ENCODE measurements around the gene TSPAN17. TPM values are rescaled to one million over a fixed set of nuclear protein-coding genes. Genes with fewer than 3 reads are reported as not detected.
"Not testable (repeated sequence)": the region's sequence is repeated elsewhere in the genome, so short reads cannot be mapped to it uniquely, and the experiment has no call there.

TSPAN17 gene
- total RNA-seq, 1 experiment from 2014 or later = 96.3 TPM

- in situ Hi-C loops (cut with HindIII; ENCODE audit: low sequenced_read_pairs) = no loop called here
- no peak for DNase-seq (ENCODE audit: low spot score)
Measured at GRCh38 chr5:176694631-176695030, 47.3 kb downstream of the TSPAN17 start.

- in situ Hi-C loops (cut with HindIII; ENCODE audit: low sequenced_read_pairs) = no loop called here
- peak; percentile 38 for DNase-seq (ENCODE audit: low spot score)
Measured at GRCh38 chr5:176695073-176695472, 47.8 kb downstream of the TSPAN17 start.

- no peak for DNase-seq (ENCODE audit: low spot score)
- in situ Hi-C loops (cut with HindIII; ENCODE audit: low sequenced_read_pairs) = no loop called here
Measured at GRCh38 chr5:176697267-176697933, 50.1 kb downstream of the TSPAN17 start.

DNA sequence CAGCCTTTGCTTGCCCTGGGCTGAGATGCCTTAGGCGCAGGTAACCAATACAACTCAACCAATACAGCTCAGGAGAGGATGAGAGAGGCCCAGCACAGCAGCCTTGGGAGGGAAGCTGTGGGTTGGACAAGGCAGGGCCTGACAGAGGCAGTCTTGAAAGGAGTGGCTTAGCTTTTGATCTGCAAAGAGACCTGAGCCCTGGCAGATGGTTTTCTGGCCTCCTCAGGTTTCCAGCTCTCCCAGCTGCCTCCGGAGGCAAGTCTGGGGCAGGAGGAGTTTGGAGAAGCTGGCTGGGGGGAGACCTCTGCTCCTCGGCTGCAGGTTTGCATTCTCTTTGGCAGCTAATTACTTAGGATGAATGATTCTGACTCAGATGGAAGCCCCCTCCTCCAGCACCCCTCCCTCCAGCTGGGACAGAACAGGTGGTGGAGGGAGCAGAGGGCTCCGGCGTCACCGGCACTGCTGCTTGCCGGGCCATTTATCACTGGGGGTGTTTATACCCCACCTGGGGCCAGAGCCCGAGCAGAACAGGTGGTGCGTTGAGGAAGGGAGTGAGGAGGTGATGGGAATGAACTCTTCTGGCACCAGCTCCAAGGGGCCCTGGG, 50.8 kb downstream of the TSPAN17 start:
- DNase-seq (ENCODE audit: low spot score) = no peak
- in situ Hi-C loops (cut with HindIII; ENCODE audit: low sequenced_read_pairs) = no loop called here

DNA sequence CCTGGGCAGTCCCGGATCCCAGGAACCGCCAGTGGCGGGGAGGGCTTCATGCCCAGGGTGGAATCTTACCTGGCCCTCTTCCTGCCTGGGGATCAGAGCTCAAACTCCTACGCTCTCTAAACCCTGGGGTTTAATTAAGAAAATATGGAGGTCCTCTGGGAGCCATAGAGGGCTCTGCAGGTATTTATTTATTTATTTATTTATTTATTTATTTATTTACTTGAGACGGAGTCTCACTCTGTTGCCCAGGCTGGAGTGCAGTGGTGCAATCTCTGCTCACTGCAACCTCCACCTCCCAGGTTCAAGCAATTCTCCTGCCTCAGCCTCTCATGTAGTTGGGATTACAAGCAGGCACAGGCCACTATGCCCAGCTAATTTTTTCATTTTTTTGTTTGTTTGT, 52.2 kb downstream of the TSPAN17 start:
- DNase-seq (ENCODE audit: low spot score); in situ Hi-C loops (cut with HindIII; ENCODE audit: low sequenced_read_pairs): not testable (repeated sequence)

DNA sequence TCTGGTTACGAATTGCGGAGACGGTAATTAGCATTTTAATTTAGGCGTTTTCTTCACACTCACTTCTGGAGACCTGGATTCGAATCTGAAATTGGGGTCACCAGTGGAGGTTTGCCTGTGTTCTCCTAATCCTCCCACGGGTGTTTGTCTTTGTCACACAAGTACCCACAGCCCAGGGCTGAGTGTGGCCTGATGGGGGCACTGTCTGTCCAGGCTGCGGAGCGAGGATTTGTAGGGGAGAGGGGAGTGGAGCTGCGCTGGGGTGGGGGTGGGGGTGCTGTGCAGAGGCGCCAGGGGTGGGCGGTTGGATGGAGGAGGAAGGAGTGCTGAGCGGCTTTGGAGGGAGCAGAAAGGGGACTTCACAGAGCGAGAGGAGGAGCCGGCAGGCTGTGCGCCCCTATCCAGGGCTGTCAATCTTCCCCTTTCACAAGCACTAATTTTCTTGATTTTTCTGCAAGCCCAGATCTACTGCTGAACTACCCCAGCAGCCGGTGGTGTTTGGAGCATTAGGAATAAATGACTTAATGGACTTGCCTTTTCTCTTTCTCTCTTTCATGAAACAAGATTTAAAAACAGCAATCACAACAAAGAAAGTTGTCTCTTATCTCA, 53.1 kb downstream of the TSPAN17 start:
- in situ Hi-C loops (cut with HindIII; ENCODE audit: low sequenced_read_pairs) = no loop called here
- DNase-seq (ENCODE audit: low spot score) = no peak

- DNase-seq (ENCODE audit: low spot score) = no peak
- in situ Hi-C loops (cut with HindIII; ENCODE audit: low sequenced_read_pairs) = no loop called here
Measured at GRCh38 chr5:176702671-176703641, 55.7 kb downstream of the TSPAN17 start.

GRCh38 chr5:176703857-176704256, 56.6 kb downstream of the TSPAN17 start:
- DNase-seq (ENCODE audit: low spot score) = no peak

DNA sequence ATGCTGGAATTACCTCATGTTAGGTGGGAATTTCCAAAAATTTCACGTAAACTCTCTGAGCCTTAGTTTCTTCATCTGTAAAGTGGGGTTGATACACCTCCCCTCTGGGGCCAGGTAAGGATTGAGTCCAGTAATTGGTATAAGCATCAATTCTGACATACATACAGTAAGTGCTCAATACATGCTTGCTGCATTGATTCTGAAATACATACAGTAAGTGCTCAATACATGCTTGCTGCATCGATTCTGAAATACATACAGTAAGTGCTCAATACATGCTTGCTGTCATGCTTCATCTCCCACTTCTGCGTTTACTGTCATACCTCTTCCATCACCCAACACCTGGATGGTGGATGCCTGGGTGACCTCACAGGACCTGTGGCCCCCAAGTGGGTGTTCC, 57.1 kb downstream of the TSPAN17 start:
- DNase-seq (ENCODE audit: low spot score) = no peak
- in situ Hi-C loops (cut with HindIII; ENCODE audit: low sequenced_read_pairs) = no loop called here

More at GRCh38 chr5:176703857-176704256, 56.6 kb downstream of the TSPAN17 start:
- in situ Hi-C loops (cut with HindIII; ENCODE audit: low sequenced_read_pairs) = no loop called here

- in situ Hi-C loops (cut with HindIII; ENCODE audit: low sequenced_read_pairs) = no loop called here
- no peak for DNase-seq (ENCODE audit: low spot score)
Measured at GRCh38 chr5:176704817-176705216, 57.5 kb downstream of the TSPAN17 start.

Other genes starting within 250 kb of the TSPAN17 start
- 163 and 179 TPM in 2 replicates for gene CLTB, start 230.9 kb upstream of the TSPAN17 start, total RNA-seq (2014; rRNA removed; shearing (Covaris generic))
- 24.9 and 29.4 TPM in 2 replicates for gene FAF2, start 199.1 kb upstream of the TSPAN17 start, total RNA-seq (2014; rRNA removed; shearing (Covaris generic))
- gene RNF44, start 110.1 kb upstream of the TSPAN17 start, total RNA-seq (2014; rRNA removed; shearing (Covaris generic)) = 4.0 and 6.7 TPM in 2 replicates
- not detected in 2 replicates for gene CDHR2, start 98.1 kb upstream of the TSPAN17 start, total RNA-seq (2014; rRNA removed; shearing (Covaris generic))
- 15.3 and 19.9 TPM in 2 replicates for gene GPRIN1, start 37.3 kb upstream of the TSPAN17 start, total RNA-seq (2014; rRNA removed; shearing (Covaris generic))
- 0.49 and 1.7 TPM in 2 replicates for gene SNCB, start 16.9 kb upstream of the TSPAN17 start, total RNA-seq (2014; rRNA removed; shearing (Covaris generic))
- not detected in 2 replicates for gene EIF4E1B, start 16.8 kb upstream of the TSPAN17 start, total RNA-seq (2014; rRNA removed; shearing (Covaris generic))
- not detected in 2 replicates for gene UNC5A, start 163.1 kb downstream of the TSPAN17 start, total RNA-seq (2014; rRNA removed; shearing (Covaris generic))

Data from G401 (cell line).